ENCODE results near the gene JUNB. TPM values are rescaled to one million over a fixed set of nuclear protein-coding genes. Genes with fewer than 3 reads are reported as not detected.

The JUNB gene
- total and polyA plus RNA-seq, 12 donors, result 4.2 to 594 (median 247) TPM

- WGBS, 4 donors, result 0% methylated on average over 10 to 56 of the region's 56 CpGs
- intact Hi-C loops (cut with DNase I), result no loop called here
Observed at GRCh38 chr19:12789904-12790619, 1.2 kb upstream of the JUNB start.

GRCh38 chr19:12790628-12791344, 500 bp upstream of the JUNB start:
- peak overlapping the region; percentile 97 to 100 (median 99) for H3K27ac ChIP-seq
- peak in 1 of 7 donors; percentile 59 for DNase-seq
- no peak for TF ChIP-seq POLR2A (IDR thresholded peaks at IDR 0.05)
- TF ChIP-seq, protein P1, sequence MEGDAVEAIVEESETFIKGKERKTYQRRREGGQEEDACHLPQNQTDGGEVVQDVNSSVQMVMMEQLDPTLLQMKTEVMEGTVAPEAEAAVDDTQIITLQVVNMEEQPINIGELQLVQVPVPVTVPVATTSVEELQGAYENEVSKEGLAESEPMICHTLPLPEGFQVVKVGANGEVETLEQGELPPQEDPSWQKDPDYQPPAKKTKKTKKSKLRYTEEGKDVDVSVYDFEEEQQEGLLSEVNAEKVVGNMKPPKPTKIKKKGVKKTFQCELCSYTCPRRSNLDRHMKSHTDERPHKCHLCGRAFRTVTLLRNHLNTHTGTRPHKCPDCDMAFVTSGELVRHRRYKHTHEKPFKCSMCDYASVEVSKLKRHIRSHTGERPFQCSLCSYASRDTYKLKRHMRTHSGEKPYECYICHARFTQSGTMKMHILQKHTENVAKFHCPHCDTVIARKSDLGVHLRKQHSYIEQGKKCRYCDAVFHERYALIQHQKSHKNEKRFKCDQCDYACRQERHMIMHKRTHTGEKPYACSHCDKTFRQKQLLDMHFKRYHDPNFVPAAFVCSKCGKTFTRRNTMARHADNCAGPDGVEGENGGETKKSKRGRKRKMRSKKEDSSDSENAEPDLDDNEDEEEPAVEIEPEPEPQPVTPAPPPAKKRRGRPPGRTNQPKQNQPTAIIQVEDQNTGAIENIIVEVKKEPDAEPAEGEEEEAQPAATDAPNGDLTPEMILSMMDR (IDR thresholded peaks at IDR 0.05), result no peak
- peak overlapping the region in 3 of 4 donors; percentile 16 to 77 (median 74) for H3K4me3 ChIP-seq
- H3K27me3 ChIP-seq, result no peaks in the 10 kb centered on the region
- H3K9me3 ChIP-seq (replicated peaks in 1 of 3), result no peaks in the 10 kb centered on the region
- intact Hi-C loops (cut with DNase I), result no loop called here
- H3K36me3 ChIP-seq (replicated peaks in 1 of 2), result no peaks in the 10 kb centered on the region
- peaks cover 25 to 52% of the 10 kb centered on the region in 2 donors for H3K4me1 ChIP-seq (replicated peaks in 1 of 2)
- WGBS, 4 donors, result 2 to 4% (median 3%) methylated on average over 13 to 22 of the region's 22 CpGs

More at GRCh38 chr19:12789904-12790619, 1.2 kb upstream of the JUNB start:
- TF ChIP-seq, protein P1 (IDR thresholded peaks at IDR 0.05), result no peak
- peak; percentile 83 to 91 for TF ChIP-seq POLR2A (IDR thresholded peaks at IDR 0.05)
- peak overlapping the region in 3 of 4 donors; percentile 16 to 77 (median 44) for H3K4me3 ChIP-seq
- no peaks in the 10 kb centered on the region for H3K27me3 ChIP-seq
- H3K27ac ChIP-seq, result peak overlapping the region; percentile 97 to 100 (median 99)
- H3K9me3 ChIP-seq (replicated peaks in 1 of 3), result no peaks in the 10 kb centered on the region
- H3K4me1 ChIP-seq (replicated peaks in 1 of 2), result peaks cover 25 to 50% of the 10 kb centered on the region in 2 donors
- peak; percentile 97 to 99 (median 98) for DNase-seq
- no peaks in the 10 kb centered on the region for H3K36me3 ChIP-seq (replicated peaks in 1 of 2)

DNA sequence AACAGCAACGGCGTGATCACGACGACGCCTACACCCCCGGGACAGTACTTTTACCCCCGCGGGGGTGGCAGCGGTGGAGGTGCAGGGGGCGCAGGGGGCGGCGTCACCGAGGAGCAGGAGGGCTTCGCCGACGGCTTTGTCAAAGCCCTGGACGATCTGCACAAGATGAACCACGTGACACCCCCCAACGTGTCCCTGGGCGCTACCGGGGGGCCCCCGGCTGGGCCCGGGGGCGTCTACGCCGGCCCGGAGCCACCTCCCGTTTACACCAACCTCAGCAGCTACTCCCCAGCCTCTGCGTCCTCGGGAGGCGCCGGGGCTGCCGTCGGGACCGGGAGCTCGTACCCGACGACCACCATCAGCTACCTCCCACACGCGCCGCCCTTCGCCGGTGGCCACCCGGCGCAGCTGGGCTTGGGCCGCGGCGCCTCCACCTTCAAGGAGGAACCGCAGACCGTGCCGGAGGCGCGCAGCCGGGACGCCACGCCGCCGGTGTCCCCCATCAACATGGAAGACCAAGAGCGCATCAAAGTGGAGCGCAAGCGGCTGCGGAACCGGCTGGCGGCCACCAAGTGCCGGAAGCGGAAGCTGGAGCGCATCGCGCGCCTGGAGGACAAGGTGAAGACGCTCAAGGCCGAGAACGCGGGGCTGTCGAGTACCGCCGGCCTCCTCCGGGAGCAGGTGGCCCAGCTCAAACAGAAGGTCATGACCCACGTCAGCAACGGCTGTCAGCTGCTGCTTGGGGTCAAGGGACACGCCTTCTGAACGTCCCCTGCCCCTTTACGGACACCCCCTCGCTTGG, 966 bp downstream of the JUNB start:
- Histone ChIP-seq H3K27ac (peak overlapping the region; percentile 93 to 99 (median 98)), H3K4me1 (replicated peaks in 1 of 2) (peaks cover 29 to 49% of the 10 kb centered on the region in 2 donors), H3K9me3 (replicated peaks in 1 of 3) (no peaks in the 10 kb centered on the region), H3K27me3 (no peaks in the 10 kb centered on the region), H3K4me3 (peak overlapping the region; percentile 54 to 80 (median 76)), H3K36me3 (replicated peaks in 1 of 2) (no peaks in the 10 kb centered on the region)
- DNase-seq, result peak; percentile 77 to 91 (median 82)
- TF ChIP-seq, protein P1 (IDR thresholded peaks at IDR 0.05), result peak in 1 of 6 experiments; percentile 5
- peak; percentile 44 to 71 for TF ChIP-seq POLR2A (IDR thresholded peaks at IDR 0.05)
- 0 to 1% (median 0%) methylated on average over 3 to 84 of the region's 84 CpGs for WGBS, 4 donors
- intact Hi-C loops (cut with DNase I), result no loop called here
